ENCODE results near the gene CDH6.
"Not testable (repeated sequence)": the region's sequence is repeated elsewhere in the genome, so short reads cannot be mapped to it uniquely, and the experiment has no call there.

The CDH6 gene

GRCh38 chr5:31359839-31360238, 166.4 kb downstream of the CDH6 start:
- no peak for DNase-seq (ENCODE audit: extremely low spot score)
- ChIA-PET POLR2A (no interaction called here), CTCF (interaction anchor here (1.5 kb wide), 1 partner anchor 14 kb away, joined by 6 read pairs; no protein-coding TSS in a partner anchor)
- TF ChIP-seq, protein P1, sequence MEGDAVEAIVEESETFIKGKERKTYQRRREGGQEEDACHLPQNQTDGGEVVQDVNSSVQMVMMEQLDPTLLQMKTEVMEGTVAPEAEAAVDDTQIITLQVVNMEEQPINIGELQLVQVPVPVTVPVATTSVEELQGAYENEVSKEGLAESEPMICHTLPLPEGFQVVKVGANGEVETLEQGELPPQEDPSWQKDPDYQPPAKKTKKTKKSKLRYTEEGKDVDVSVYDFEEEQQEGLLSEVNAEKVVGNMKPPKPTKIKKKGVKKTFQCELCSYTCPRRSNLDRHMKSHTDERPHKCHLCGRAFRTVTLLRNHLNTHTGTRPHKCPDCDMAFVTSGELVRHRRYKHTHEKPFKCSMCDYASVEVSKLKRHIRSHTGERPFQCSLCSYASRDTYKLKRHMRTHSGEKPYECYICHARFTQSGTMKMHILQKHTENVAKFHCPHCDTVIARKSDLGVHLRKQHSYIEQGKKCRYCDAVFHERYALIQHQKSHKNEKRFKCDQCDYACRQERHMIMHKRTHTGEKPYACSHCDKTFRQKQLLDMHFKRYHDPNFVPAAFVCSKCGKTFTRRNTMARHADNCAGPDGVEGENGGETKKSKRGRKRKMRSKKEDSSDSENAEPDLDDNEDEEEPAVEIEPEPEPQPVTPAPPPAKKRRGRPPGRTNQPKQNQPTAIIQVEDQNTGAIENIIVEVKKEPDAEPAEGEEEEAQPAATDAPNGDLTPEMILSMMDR (IDR thresholded peaks at IDR 0.05; ENCODE audit: control extremely low read depth, extremely low read depth, low read depth, missing control alignments): no peak

DNA sequence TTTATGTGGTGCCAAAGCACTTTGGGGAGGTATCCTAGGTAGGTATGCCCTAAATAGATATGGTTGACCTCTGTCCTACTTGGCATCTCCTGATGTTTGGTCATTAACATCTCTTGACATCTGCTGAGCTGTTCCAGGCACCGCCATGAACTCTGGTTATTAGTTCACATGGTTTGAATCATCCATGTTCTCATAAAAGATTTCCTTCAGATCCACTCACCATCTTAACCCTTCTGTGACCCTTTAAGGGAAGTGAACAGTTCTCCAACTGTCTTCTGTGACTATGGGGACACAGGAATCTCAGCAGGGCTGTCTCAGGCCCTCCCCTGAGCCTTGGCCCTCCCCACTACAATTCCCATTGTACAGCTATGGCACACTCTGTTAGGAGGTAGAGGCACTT, 167.7 kb downstream of the CDH6 start:
- TF ChIP-seq, protein P1 (IDR thresholded peaks at IDR 0.05; ENCODE audit: control extremely low read depth, extremely low read depth, low read depth, missing control alignments): no peak
- CTCF ChIA-PET: no interaction called here
- DNase-seq (ENCODE audit: extremely low spot score): no peak
- POLR2A ChIA-PET: no interaction called here

GRCh38 chr5:31361704-31362528, 168.4 kb downstream of the CDH6 start:
- CTCF ChIA-PET; POLR2A ChIA-PET; DNase-seq (ENCODE audit: extremely low spot score): not testable (repeated sequence)

GRCh38 chr5:31362529-31362900, 169.0 kb downstream of the CDH6 start:
- TF ChIP-seq, protein P1 (IDR thresholded peaks at IDR 0.05; ENCODE audit: control extremely low read depth, extremely low read depth, low read depth, missing control alignments): no peak
- no peak for DNase-seq (ENCODE audit: extremely low spot score)
- ChIA-PET POLR2A (no interaction called here), CTCF (no interaction called here)

- ChIA-PET CTCF (no interaction called here), POLR2A (no interaction called here)
- TF ChIP-seq, protein P1 (IDR thresholded peaks at IDR 0.05; ENCODE audit: control extremely low read depth, extremely low read depth, low read depth, missing control alignments): no peak
- DNase-seq (ENCODE audit: extremely low spot score): no peak
Measured at GRCh38 chr5:31362931-31363568, 169.6 kb downstream of the CDH6 start.

GRCh38 chr5:31364881-31365636, 171.6 kb downstream of the CDH6 start:
- DNase-seq (ENCODE audit: extremely low spot score): no peak
- CTCF ChIA-PET: no interaction called here
- POLR2A ChIA-PET: no interaction called here
- TF ChIP-seq, protein P1 (IDR thresholded peaks at IDR 0.05; ENCODE audit: control extremely low read depth, extremely low read depth, low read depth, missing control alignments): no peak

DNA sequence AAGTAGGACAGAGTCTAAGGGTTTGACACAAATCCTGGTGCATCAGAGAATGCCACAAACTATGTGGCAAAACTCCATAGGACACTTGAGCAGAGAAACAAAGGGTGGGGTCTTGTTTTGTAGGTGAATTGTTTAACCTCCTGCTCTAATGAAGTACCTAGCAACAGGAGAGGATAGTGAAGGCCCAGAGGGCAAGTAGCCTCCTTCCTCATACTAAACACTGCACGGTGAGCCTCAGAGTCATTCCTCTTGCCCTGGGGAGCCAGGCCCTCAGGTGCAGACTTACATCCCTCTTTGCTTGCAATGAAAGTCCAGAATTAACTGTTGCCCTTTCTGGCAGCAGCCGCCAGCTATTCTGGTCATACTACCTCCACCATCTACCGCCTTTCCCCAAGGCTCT, 172.3 kb downstream of the CDH6 start:
- ChIA-PET POLR2A (no interaction called here), CTCF (no interaction called here)
- DNase-seq (ENCODE audit: extremely low spot score): no peak
- TF ChIP-seq, protein P1 (IDR thresholded peaks at IDR 0.05; ENCODE audit: control extremely low read depth, extremely low read depth, low read depth, missing control alignments): no peak

Measured in GM10248 (cell line).